GM21367 (cell line): ENCODE measurements around the gene PCA3.
A peak's percentile ranks its signal among the peaks of the same experiment; 100 is the strongest.

Experiments
- ATAC-seq: cut with Tn5 transposase; IDR thresholded peaks from one replicate; pipeline ENCODE4 v1.9.1; 2021; ENCODE audit not compliant: unreplicated experiment

Gene PCA3

DNA sequence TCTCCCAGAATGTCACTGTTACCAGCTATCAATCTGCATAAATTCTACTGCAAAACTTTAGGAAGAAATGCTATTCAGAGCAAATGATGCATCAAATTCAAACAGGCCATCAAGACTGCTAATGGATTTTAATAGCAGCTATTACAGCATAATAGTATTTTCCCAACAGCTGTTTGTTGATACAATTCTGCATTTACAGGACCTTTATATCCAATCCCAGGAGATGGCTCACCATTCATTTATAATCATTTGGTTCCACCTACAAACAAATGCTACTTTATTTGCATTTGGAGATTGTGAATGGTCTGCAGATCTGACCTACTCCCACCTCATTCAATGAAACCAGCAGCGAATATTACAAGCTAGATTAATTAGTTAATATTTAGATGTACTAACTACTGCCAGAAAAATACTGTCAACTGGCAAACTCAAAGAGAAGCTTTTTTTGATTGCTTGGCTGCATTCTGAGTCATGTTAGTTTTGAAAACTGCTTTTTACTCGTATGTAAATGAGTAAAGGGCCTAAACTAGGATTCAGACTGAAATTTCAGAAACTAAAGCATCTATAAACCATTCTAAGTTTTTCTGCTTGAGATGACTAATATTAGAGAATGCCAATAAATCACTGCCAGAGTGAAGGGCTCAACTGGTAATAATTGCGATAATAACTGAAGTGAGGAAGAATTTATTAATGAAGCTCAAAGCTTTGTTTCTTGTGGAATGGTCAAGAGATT is 7.1 kb upstream of the PCA3 start:
- ATAC-seq, result no peak

DNA sequence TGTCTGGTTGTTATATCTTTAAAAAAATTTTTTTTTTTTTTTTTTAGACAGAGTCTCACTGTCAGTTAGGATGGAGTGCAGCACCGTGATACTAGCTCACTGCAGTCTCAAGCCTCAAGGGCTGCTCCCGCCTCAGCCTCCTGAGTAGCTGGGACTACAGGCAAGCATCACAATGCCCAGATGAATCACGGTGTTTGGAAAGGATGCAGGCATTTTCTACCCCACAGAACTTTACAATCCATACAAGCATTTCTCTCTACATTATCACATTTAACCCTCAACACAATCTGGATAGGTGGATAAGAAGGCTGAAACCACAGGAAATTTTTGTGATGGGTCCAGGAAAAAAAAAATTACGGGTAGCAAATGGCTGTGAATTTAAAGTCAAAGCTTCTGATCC is 5.8 kb upstream of the PCA3 start:
- ATAC-seq, result no peak

DNA sequence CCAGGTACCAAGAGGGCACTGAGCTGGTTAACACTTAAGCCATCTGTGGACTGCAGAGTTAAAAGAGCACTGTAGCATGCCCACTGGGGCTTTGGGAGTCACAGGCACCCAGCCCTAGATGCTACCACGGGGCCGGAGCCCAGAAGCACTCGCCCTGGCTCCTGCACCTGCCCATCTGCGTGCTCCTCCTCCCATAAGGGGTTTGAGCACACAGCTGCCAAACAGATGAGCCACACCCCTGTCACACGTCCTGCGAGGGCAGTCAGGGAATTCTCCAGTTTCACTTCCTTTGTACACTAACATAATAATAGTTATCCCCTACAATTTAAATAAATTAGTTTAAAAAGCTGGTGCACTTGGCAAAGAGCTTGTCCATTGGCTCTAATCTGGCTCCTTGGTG is 4.5 kb upstream of the PCA3 start:
- ATAC-seq, result no peak

DNA sequence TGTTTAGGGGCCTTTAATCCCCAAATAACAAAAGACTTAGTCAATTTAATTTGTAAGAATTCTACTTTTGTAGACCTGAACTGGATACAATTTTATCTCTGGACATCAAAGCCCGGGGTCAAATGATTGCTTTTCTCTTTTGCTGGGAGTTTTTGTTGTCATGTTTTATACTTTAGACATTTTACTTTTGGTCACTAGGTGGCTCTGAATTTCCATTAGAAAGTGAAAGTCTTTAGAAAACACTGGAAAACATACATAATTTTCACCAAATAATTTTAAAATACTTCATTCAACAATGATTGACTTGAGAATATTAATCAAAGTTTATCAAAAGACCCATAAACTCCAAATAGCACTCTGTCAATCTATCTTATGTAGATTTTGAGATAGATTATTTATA is 2.8 kb upstream of the PCA3 start:
- no peak for ATAC-seq

DNA sequence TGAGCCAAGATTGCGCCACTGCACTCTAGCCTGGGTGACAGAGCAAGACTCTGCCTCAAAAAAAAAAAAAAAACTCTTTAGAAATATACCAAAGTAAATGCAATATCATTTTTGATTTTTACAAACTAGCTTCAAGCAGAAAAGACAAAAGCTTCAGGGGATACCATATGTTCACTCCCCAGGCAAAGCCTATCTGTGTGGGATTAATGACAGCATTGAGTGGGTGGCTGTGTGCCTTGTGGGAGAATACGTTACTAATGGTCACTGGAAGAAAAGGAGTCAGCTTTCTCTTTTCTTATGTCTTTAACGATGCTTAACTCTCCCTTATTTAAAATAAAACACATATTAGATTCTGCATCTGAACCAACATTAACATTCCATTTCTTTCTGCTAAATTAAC is 1.9 kb downstream of the PCA3 start:
- ATAC-seq, result no peak

DNA sequence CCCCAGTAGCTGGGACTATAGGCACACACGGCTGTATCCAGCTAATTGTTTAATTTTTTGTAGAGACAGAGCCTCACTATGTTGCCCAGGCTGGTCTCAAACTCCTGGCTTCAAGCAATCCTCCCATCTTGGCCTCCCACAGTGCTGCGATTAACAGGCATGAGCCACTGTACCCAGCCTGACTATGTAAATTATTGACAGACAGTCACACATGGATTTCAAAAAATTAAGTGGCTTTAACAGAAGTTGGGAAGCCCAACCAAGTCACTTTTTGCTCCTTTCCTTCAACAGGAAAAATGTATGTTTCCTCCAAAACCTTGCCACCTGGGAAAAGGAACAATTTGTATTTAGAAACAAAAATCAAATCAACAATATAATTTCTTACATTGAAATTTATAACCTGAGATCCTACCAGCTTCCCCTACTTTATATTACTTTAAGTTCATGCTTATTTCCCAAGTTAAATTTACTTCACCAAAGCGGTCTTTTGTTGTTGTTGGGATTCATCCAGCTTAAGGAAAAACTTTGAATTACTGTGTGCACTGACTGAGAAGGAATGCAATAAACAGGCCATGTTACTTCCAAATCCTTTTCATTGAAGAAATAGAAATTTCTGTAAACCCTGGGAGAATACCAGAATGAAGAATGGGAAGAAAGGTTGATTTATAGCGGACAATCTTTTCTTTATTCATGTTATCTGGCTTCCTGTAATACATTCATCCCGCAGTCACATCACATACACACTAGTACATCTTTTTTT is 8.6 kb downstream of the PCA3 start:
- no peak for ATAC-seq

DNA sequence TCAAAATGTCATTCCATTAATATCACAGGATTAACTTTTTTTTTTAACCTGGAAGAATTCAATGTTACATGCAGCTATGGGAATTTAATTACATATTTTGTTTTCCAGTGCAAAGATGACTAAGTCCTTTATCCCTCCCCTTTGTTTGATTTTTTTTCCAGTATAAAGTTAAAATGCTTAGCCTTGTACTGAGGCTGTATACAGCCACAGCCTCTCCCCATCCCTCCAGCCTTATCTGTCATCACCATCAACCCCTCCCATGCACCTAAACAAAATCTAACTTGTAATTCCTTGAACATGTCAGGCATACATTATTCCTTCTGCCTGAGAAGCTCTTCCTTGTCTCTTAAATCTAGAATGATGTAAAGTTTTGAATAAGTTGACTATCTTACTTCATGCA is 20.6 kb downstream of the PCA3 start:
- no peak for ATAC-seq

DNA sequence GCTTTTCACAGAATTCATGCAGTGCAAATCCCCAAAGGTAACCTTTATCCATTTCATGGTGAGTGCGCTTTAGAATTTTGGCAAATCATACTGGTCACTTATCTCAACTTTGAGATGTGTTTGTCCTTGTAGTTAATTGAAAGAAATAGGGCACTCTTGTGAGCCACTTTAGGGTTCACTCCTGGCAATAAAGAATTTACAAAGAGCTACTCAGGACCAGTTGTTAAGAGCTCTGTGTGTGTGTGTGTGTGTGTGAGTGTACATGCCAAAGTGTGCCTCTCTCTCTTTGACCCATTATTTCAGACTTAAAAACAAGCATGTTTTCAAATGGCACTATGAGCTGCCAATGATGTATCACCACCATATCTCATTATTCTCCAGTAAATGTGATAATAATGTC is 21.3 kb downstream of the PCA3 start:
- no peak for ATAC-seq

DNA sequence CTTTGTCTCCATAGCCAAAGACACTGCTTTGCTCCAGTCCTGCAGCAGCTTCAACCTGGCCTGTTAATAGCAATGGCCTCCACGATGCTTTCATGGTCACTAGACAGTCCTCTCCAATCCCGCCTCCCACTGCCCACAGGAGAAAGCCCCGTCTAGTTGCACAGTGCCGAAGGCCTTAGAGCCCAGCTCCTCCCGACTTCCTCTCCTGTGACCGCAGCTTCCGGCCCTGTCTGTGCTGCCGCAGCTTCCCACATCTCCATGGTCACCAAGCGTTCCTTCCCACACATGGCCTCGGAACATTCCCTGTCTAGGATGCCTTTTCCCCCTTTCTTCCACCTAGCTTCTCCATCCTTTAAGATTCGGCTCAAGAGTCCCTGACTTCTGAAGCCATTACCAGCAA is 23.4 kb downstream of the PCA3 start:
- no peak for ATAC-seq

DNA sequence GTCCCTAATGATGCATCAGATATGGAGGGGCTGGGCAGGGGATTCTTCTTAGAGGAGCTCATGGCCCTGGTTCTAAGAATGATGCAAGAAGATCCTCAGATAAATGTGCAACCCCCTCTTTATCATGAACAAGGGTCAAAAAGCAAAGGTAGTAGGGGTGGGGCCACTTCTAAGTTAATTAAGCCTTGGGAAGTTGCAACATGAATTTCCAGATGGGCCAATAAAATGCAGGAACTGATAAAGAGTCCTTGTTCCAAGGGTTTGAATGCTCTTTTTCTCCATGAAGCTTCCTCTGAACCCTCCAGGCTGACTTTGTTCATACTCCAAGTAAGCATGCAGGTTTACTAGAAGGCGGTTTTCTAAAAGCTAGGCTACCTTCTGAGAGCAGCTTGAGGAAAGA is 25.6 kb downstream of the PCA3 start:
- ATAC-seq, result no peak

DNA sequence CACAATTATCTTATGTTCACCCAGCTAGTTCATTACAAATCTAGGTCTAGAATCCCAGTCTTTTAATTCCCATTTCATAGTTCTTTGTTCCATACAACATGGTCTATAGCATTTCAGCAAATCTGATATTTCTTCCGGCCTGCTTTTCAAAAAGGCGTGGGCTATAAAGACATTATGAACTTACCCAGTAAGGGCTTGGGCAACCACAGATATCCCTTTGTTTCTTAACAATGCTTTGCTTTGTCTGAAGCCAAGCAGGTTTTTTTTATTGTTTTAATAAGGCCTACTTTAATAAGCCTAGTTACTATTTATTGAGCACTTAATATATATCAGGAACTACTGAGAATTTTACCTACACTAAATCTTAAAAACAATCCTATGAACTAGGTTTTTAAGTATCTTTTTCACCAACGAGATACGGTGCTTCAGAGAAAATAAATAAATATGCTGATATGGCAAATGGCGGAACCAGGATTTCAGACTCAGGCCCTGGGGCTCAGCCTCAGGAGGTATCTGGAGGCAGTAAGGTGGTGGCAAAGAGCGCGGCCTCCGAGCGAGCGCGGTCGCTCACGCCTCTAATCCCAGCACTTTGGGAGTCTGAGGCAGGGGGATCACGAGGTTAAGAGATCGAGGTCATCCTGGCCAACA is 29.7 kb downstream of the PCA3 start:
- no peak for ATAC-seq

DNA sequence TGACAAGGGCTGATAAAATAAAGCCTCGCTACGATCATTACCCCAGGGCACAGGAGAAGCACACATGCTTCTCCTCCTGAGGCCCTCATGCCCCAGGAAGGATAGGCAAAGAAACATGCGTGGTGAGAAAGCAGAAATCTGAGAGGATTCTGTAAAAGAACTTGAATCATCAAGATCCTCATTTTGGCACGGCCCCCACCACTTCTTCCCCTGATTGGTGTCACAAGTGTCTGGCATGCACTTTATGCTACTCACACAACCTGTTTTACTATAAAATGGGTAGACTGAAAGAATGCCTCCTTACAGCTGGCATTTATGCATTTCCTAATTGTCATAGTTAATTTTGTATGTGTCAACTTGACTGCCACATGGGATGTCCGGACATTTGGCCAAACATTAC is 32.1 kb downstream of the PCA3 start:
- ATAC-seq, result no peak

DNA sequence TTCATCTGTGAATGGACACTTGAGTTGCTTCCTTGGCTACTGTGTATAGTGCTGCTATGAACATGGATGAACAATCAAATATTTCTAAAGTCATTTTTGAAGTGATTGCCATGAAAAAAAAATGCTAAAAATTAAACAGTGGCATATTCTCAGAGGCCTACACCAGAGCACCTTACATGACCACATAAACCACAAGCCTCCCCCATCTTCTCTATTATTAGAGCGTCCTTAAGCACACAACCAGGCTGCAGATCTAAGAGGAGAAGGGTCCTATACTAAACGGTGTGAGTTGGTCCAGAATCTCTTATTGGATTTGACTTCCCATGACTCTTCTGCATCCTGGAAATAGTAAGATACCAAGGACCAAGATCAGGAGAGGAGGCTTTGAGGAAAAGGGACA is 34.3 kb downstream of the PCA3 start:
- ATAC-seq, result no peak

DNA sequence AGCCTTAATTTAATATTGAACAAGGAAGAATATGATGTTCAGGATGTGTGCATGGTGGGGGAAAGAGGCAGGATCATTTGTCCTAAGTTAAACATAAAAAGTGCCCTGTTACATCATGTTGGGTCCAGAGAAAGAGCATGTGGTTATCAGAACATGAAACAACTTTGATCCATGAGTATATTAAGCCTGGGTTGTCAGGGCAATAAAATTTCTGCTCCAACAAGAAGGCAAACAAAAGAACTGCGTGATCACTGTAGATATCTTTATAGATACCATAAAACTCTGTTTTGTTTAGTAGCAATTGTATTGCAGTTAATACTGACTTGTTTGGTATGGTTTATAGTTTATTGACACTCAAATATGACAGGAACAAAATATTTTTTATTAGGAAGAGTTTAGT is 35.2 kb downstream of the PCA3 start:
- ATAC-seq, result no peak

DNA sequence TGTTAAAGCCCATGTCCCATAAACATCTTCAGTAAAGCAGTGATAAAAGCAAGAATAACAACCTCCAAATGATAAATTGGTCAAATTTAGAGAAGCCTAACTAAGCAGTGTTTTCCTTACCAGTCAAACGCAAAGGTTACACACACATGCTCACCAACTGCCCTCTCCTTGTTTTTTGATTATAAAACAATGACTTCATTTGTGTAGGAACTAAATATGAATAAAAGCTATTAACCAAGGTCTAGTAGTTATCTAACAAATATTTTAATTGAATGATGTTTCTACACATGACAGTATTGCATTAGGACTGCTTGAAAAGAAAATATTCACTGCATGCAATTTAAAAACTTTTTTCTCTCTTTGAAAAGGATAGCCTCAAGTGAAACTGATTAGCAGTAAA is 36.7 kb downstream of the PCA3 start:
- ATAC-seq, result no peak

DNA sequence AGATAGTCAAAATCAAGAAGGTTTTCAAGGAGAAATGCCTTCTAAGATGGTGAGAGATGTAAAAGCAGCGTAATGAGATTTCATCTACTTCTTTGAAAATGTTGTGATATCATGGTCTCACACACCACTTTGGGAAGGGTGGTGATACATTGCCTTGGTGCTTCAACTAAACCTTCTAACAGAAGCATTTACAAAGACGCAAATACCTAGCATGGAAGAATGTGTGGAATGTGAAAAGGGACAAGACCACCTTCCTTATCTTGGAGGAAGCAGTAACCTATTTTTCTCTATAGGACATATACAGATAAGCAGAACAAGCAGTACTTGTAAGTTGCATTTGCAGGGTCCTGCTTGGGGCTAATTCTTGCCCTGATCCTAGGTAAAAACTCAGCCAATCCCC is 38.8 kb downstream of the PCA3 start:
- no peak for ATAC-seq

DNA sequence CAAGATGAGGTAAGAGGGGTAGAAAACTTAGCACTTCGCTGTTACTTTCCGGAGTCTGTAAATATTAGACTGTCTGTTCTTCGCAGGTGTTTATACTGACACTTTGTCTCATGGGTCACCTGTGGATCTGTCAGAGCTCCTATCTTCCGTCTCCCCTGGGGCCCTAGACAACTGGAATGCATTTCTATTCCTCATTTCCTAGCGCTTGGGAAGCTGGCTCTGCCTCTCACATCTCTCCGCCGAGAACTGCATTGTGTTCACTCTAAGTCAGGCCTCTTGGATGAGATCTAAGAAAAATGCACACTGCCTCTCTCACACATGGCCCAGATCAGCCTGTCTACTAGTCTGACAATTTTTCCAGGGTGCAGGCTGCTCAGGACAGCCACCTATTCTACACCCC is 39.5 kb downstream of the PCA3 start:
- ATAC-seq, result no peak

DNA sequence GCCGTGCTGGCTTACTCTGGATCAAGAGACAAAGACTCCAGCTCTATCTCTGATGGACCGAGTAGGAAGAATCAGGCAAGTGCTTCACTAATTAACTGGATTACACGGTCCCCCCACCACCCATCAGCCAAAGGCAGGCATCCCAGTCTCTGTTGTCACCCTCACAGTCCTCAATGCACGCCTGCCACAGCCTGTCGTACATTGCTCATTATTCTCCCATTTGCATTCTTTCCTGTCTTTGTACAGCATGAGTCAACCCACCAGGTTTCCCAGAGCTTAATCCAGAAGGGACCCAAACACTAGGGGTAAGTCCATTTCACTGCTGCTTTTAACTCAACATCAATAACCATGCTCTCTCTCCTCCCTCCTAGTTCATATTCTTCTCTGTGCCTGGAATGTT is 44.4 kb downstream of the PCA3 start:
- no peak for ATAC-seq

DNA sequence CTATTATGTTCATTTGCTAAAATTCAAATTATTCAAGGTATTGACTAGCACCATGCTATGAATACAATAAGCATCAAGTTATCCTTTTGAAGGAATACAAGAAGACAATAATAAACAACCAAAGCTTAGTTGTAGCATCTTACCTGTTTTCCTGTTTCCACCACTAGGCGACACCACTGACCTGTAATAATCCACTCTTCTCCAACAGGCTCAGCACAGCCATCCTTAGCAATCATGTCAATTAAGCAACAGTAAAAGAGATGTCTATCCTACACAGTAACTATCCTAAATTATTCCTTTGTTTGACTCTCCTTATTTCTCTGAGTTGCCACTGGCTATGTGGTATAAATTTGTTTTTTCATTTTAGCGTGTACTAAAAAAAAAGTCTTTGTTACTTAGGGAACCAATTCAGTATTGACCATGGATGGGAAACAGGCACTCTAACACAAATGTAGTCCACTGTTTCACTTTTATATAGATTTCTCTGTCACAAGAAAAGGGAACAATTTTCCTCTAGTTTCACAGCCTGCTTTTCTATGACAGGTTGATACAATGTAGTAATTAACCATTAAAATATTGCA is 46.2 kb downstream of the PCA3 start:
- peak; percentile 75 for ATAC-seq

DNA sequence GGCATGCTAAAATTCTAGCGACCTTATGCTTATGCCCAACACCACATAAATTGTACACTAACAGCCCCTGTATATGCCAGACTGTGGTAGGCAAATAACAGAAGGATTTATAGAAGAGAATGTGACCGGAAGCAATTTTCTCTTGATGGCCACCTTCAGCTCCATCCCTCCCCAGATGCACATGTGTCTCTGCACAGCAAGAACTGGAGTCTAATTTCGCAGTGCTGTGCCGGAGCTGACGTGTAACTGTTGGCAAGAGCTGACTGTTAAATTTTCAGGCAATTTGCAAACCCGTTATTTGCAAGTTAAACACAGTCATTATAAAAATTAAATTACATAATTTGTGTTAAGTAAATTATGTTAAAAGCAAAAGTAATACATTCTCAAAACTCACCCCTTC is 48.4 kb downstream of the PCA3 start:
- no peak for ATAC-seq

DNA sequence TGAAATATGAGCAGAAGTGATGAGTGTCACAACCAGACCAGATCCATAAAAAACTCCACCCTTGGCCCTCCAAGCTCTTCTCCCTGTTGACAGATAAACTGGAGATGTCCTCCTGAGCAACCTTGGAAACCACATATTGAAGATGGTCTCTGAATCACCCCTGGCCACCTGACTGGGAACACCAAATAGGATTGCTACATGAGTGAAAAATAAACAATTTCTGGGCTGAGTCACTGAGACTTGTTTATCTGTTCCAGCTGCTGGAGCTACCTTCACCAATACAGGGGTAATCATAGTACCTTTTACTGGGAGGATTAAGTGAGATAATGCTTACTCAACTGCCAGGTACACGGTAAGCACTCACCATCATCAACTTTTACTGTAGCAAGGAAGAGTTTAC is 53.3 kb downstream of the PCA3 start:
- ATAC-seq, result no peak

DNA sequence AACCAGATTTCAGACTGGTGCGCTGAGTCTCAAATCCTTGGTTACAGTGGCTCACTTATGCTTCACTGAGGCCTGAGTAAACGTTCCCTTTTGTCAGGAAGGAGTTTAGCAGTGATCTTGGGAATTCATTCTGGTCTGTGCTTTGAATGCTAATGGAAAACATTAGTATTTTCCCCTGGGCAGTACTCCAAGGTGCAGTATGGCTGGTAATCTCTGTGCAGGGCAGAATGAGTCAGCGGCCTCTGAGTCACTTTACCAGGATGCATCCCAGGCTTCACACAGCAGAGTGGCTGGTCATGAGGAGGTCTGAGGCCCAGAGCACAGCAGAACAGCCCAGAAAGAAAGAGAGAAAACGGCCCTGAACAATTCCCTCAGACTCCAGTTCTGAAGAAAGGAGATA is 54.0 kb downstream of the PCA3 start:
- ATAC-seq, result no peak
